ENCODE results near the gene RBM27.
A peak's percentile ranks its signal among the peaks of the same experiment; 100 is the strongest.
"Not testable (repeated sequence)": the region's sequence is repeated elsewhere in the genome, so short reads cannot be mapped to it uniquely, and the experiment has no call there.

Gene RBM27

GRCh38 chr5:146173597-146173996 is 29.8 kb upstream of the RBM27 start:
- DNase-seq (ENCODE audit: low read depth) = no peak
- no peak overlapping the region for H3K4me3 ChIP-seq (ENCODE audit: low read length)
- no peak for TF ChIP-seq CTCF (conservative IDR thresholded peaks at IDR 0.05; ENCODE audit: low read depth, low read length)

GRCh38 chr5:146176805-146177204 is 26.6 kb upstream of the RBM27 start:
- no peak for TF ChIP-seq CTCF (conservative IDR thresholded peaks at IDR 0.05; ENCODE audit: low read depth, low read length)
- DNase-seq (ENCODE audit: low read depth) = no peak
- H3K4me3 ChIP-seq (ENCODE audit: low read length) = no peak overlapping the region

GRCh38 chr5:146179696-146180095 is 23.7 kb upstream of the RBM27 start:
- no peak overlapping the region for H3K4me3 ChIP-seq (ENCODE audit: low read length)
- no peak for DNase-seq (ENCODE audit: low read depth)
- no peak for TF ChIP-seq CTCF (conservative IDR thresholded peaks at IDR 0.05; ENCODE audit: low read depth, low read length)

GRCh38 chr5:146183403-146183802 is 20.0 kb upstream of the RBM27 start:
- peak overlapping the region; percentile 68 for H3K4me3 ChIP-seq (ENCODE audit: low read length)
- not testable (repeated sequence) for DNase-seq (ENCODE audit: low read depth)

- no peak overlapping the region for H3K4me3 ChIP-seq (ENCODE audit: low read length)
- no peak for TF ChIP-seq CTCF (conservative IDR thresholded peaks at IDR 0.05; ENCODE audit: low read depth, low read length)
- no peak for DNase-seq (ENCODE audit: low read depth)
These were observed 18.2 kb upstream of the RBM27 start for GRCh38 chr5:146185161-146185560.

GRCh38 chr5:146188358-146188757 is 15.0 kb upstream of the RBM27 start:
- no peak for DNase-seq (ENCODE audit: low read depth)

GRCh38 chr5:146192571-146193043 is 10.8 kb upstream of the RBM27 start:
- no peak overlapping the region for H3K4me3 ChIP-seq (ENCODE audit: low read length)
- TF ChIP-seq CTCF (conservative IDR thresholded peaks at IDR 0.05; ENCODE audit: low read depth, low read length) = no peak
- no peak for DNase-seq (ENCODE audit: low read depth)

More at GRCh38 chr5:146188358-146188757, 15.0 kb upstream of the RBM27 start:
- no peak for TF ChIP-seq CTCF (conservative IDR thresholded peaks at IDR 0.05; ENCODE audit: low read depth, low read length)
- no peak overlapping the region for H3K4me3 ChIP-seq (ENCODE audit: low read length)

- H3K4me3 ChIP-seq (ENCODE audit: low read length) = no peak overlapping the region
- TF ChIP-seq CTCF (conservative IDR thresholded peaks at IDR 0.05; ENCODE audit: low read depth, low read length) = no peak
- no peak for DNase-seq (ENCODE audit: low read depth)
These were observed 10.1 kb upstream of the RBM27 start for GRCh38 chr5:146193285-146193684.

GRCh38 chr5:146194997-146195396 is 8.4 kb upstream of the RBM27 start:
- not testable (repeated sequence) for DNase-seq (ENCODE audit: low read depth); H3K4me3 ChIP-seq (ENCODE audit: low read length)
